Measurements from ENCODE around the gene PDSS2.
"Not testable (repeated sequence)": the region's sequence is repeated elsewhere in the genome, so short reads cannot be mapped to it uniquely, and the experiment has no call there.

The PDSS2 gene

DNA sequence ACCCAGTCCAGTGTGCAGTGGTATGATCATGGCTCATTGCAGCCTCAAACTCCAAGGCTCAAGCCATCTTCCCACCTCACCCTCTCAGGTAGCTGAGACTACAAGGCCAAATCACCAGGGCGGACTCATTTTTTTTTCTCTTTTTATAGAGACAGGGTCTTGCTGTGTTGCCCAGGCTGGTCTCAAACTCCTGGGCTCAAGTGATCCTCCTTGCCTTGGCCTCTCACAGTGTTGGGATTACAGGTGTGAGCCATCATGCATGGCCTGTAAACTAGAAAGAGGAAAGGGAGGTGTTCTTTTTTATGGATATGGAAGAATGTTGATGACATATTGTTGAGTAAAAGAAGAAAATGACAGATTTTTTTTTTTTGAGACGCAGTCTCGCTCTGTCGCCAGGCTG, 339.0 kb downstream of the PDSS2 start:
- H3K79me2 ChIP-seq (ENCODE audit: insufficient read depth, low read length) = no peaks in the 10 kb centered on the region
- no peak overlapping the region for H3K4me3 ChIP-seq (ENCODE audit: low read depth in 1 of 2, low read length in 2 of 2)
- H3K36me3 ChIP-seq (ENCODE audit: insufficient read depth, low read length) = no peaks in the 10 kb centered on the region
- DNase-seq (no peak), ATAC-seq (ENCODE audit: insufficient read depth, low read depth) (no peak)
- H2AFZ ChIP-seq (ENCODE audit: low read depth, low read length) = no peak overlapping the region
- no peaks in the 10 kb centered on the region for H3K9me3 ChIP-seq (ENCODE audit: insufficient read depth, low read length, severe bottlenecking)
- H3K9ac ChIP-seq (ENCODE audit: low read depth, low read length) = no peak overlapping the region
- peaks cover 20% of the 10 kb centered on the region for H3K27me3 ChIP-seq (ENCODE audit: insufficient read depth, low read length, poor library complexity)
- H3K4me2 ChIP-seq (ENCODE audit: insufficient read depth, low read length) = no peak overlapping the region
- H3K4me1 ChIP-seq (ENCODE audit: insufficient read depth, low read length) = peaks cover 16% of the 10 kb centered on the region
- H3K27ac ChIP-seq (ENCODE audit: low read length) = no peak overlapping the region
- no peak for TF ChIP-seq EZH2 (IDR thresholded peaks at IDR 0.05; ENCODE audit: borderline replicate concordance, low read depth, low read length, severe bottlenecking)
- TF ChIP-seq, protein P1, sequence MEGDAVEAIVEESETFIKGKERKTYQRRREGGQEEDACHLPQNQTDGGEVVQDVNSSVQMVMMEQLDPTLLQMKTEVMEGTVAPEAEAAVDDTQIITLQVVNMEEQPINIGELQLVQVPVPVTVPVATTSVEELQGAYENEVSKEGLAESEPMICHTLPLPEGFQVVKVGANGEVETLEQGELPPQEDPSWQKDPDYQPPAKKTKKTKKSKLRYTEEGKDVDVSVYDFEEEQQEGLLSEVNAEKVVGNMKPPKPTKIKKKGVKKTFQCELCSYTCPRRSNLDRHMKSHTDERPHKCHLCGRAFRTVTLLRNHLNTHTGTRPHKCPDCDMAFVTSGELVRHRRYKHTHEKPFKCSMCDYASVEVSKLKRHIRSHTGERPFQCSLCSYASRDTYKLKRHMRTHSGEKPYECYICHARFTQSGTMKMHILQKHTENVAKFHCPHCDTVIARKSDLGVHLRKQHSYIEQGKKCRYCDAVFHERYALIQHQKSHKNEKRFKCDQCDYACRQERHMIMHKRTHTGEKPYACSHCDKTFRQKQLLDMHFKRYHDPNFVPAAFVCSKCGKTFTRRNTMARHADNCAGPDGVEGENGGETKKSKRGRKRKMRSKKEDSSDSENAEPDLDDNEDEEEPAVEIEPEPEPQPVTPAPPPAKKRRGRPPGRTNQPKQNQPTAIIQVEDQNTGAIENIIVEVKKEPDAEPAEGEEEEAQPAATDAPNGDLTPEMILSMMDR (IDR thresholded peaks at IDR 0.05; ENCODE audit: borderline replicate concordance, extremely low read depth, low read length, poor library complexity, severe bottlenecking) = no peak
- H4K20me1 ChIP-seq (ENCODE audit: insufficient read depth, low read length) = no peaks in the 10 kb centered on the region

GRCh38 chr6:107118976-107119375, 340.4 kb downstream of the PDSS2 start:
- Histone ChIP-seq H2AFZ (ENCODE audit: low read depth, low read length) (no peak overlapping the region), H3K36me3 (ENCODE audit: insufficient read depth, low read length) (no peaks in the 10 kb centered on the region), H3K9me3 (ENCODE audit: insufficient read depth, low read length, severe bottlenecking) (no peaks in the 10 kb centered on the region), H3K9ac (ENCODE audit: low read depth, low read length) (no peak overlapping the region), H3K4me2 (ENCODE audit: insufficient read depth, low read length) (no peak overlapping the region), H3K79me2 (ENCODE audit: insufficient read depth, low read length) (no peaks in the 10 kb centered on the region), H3K4me3 (ENCODE audit: low read depth in 1 of 2, low read length in 2 of 2) (no peak overlapping the region), H3K27me3 (ENCODE audit: insufficient read depth, low read length, poor library complexity) (peaks cover 20% of the 10 kb centered on the region), H4K20me1 (ENCODE audit: insufficient read depth, low read length) (no peaks in the 10 kb centered on the region), H3K27ac (ENCODE audit: low read length) (no peak overlapping the region), H3K4me1 (ENCODE audit: insufficient read depth, low read length) (peaks cover 18% of the 10 kb centered on the region)
- TF ChIP-seq EZH2 (IDR thresholded peaks at IDR 0.05; ENCODE audit: borderline replicate concordance, low read depth, low read length, severe bottlenecking) = no peak
- TF ChIP-seq, protein P1 (IDR thresholded peaks at IDR 0.05; ENCODE audit: borderline replicate concordance, extremely low read depth, low read length, poor library complexity, severe bottlenecking) = no peak
- ATAC-seq (ENCODE audit: insufficient read depth, low read depth) (0 out of 3 replicates have a peak, but pooled peaks have one; percentile 8), DNase-seq (peak; percentile 44)

DNA sequence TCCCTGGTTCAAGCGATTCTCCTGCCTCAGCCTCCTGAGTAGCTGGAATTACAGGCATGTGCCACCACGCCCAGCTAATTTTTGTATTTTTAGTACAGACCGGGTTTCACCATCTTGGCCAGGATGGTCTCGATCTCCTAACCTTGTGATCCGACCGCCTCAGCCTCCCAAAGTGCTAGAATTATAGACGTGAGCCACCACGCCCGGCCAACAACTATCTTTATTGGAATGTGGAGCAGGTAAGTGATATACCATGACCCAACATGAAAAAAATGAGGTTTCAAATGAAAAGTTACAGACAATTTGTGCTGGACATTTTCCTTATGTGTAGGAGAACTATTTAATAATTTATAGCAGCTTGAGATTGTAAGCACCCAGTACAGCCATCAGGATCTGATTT, 340.8 kb downstream of the PDSS2 start:
- H3K4me2 ChIP-seq (ENCODE audit: insufficient read depth, low read length); H2AFZ ChIP-seq (ENCODE audit: low read depth, low read length); H3K9me3 ChIP-seq (ENCODE audit: insufficient read depth, low read length, severe bottlenecking); H3K27ac ChIP-seq (ENCODE audit: low read length); H3K36me3 ChIP-seq (ENCODE audit: insufficient read depth, low read length); H3K9ac ChIP-seq (ENCODE audit: low read depth, low read length); H3K79me2 ChIP-seq (ENCODE audit: insufficient read depth, low read length); DNase-seq; H4K20me1 ChIP-seq (ENCODE audit: insufficient read depth, low read length); ATAC-seq (ENCODE audit: insufficient read depth, low read depth); H3K4me3 ChIP-seq (ENCODE audit: low read depth in 1 of 2, low read length in 2 of 2): not testable (repeated sequence)
- Histone ChIP-seq H3K27me3 (ENCODE audit: insufficient read depth, low read length, poor library complexity) (peaks cover 20% of the 10 kb centered on the region), H3K4me1 (ENCODE audit: insufficient read depth, low read length) (peaks cover 22% of the 10 kb centered on the region)

GRCh38 chr6:107116931-107117330, 342.4 kb downstream of the PDSS2 start:
- no peaks in the 10 kb centered on the region for H3K9me3 ChIP-seq (ENCODE audit: insufficient read depth, low read length, severe bottlenecking)
- no peak overlapping the region for H3K27ac ChIP-seq (ENCODE audit: low read length)
- DNase-seq (no peak), ATAC-seq (ENCODE audit: insufficient read depth, low read depth) (no peak)
- peaks cover 20% of the 10 kb centered on the region for H3K27me3 ChIP-seq (ENCODE audit: insufficient read depth, low read length, poor library complexity)
- peaks cover 32% of the 10 kb centered on the region for H3K4me1 ChIP-seq (ENCODE audit: insufficient read depth, low read length)
- no peaks in the 10 kb centered on the region for H4K20me1 ChIP-seq (ENCODE audit: insufficient read depth, low read length)
- H3K9ac ChIP-seq (ENCODE audit: low read depth, low read length) = no peak overlapping the region
- no peak overlapping the region for H3K4me3 ChIP-seq (ENCODE audit: low read depth in 1 of 2, low read length in 2 of 2)
- no peak for TF ChIP-seq EZH2 (IDR thresholded peaks at IDR 0.05; ENCODE audit: borderline replicate concordance, low read depth, low read length, severe bottlenecking)
- TF ChIP-seq, protein P1 (IDR thresholded peaks at IDR 0.05; ENCODE audit: borderline replicate concordance, extremely low read depth, low read length, poor library complexity, severe bottlenecking) = no peak
- H3K36me3 ChIP-seq (ENCODE audit: insufficient read depth, low read length) = no peaks in the 10 kb centered on the region
- H3K79me2 ChIP-seq (ENCODE audit: insufficient read depth, low read length) = peaks cover 20% of the 10 kb centered on the region
- no peak overlapping the region for H2AFZ ChIP-seq (ENCODE audit: low read depth, low read length)
- no peak overlapping the region for H3K4me2 ChIP-seq (ENCODE audit: insufficient read depth, low read length)
